Lower leg skin (tissue), 4 donors: ENCODE measurements around the gene PLPP7. TPM values are rescaled to one million over a fixed set of nuclear protein-coding genes. Genes with fewer than 3 reads are reported as not detected.
"Not testable (repeated sequence)": the region's sequence is repeated elsewhere in the genome, so short reads cannot be mapped to it uniquely, and the experiment has no call there.

Experiments used
- DNase-seq, 2 donors: peaks; one replicate each; pipeline ENCODE4 v3.0.0-alpha.2; 2019; ENCODE audit warnings: low spot score in 2 of 2
- H3K4me3 ChIP-seq: fragments of 200-600 bp; sonication (generic); 2 replicates; pipeline ENCODE4 v1.5.1; 2017; ENCODE audit warnings: mild to moderate bottlenecking, low read depth; ENCODE audit not compliant: poor library complexity, severe bottlenecking
- CTCF ChIP-seq, 3 donors: fragments of 450-650 bp; IDR thresholded peaks; one replicate each; pipeline ENCODE4 v1.5.1; 2016; ENCODE audit warnings: antibody characterized with exemption in 3 of 3, mild to moderate bottlenecking in 3 of 3, moderate library complexity in 2 of 3
- POLR2A ChIP-seq, 2 donors: fragments of 450-650 bp; IDR thresholded peaks; one replicate each; pipeline ENCODE4 v1.6.1; 2016 to 2017; ENCODE audit warnings: antibody characterized with exemption in 2 of 2, mild to moderate bottlenecking in 1 of 2, moderate library complexity in 1 of 2
- WGBS, 2 donors: methylation state at CpG; one replicate each; pipeline ENCODE4 v1.1.5; 2018; 5-methylcytosine and 5-hydroxymethylcytosine counted together
- intact Hi-C: fragments of 100-400 bp; cut with DNase I; formaldehyde crosslinking; loops from one replicate; pipeline ENCODE4 v1.15.0; 2023; ENCODE audit warnings: low total_unique reads
- total RNA-seq, 4 donors: library from RNA; depleted of rRNA; stranded (reverse); fragments of >200 nt; gene quantifications; one replicate each; pipeline ENCODE4 v1.1.0, GENCODE V29; 2016

PLPP7 gene
- total RNA-seq, 4 donors from 2014 or later: 0.27 to 2.6 (median 1.1) TPM; not detected in 1

GRCh38 chr9:131324736-131325679 lies 35.5 kb downstream of the PLPP7 start:
- no peak for DNase-seq
- no peak for TF ChIP-seq POLR2A (IDR thresholded peaks at IDR 0.05)
- no peak for TF ChIP-seq CTCF (IDR thresholded peaks at IDR 0.05)
- intact Hi-C loops: no loop called here
- H3K4me3 ChIP-seq: no peak overlapping the region
- 86 to 91% methylated on average over 21 of the region's 21 CpGs for WGBS, 2 donors

- intact Hi-C loops: no loop called here
- DNase-seq: no peak
- H3K4me3 ChIP-seq: no peak overlapping the region
- 53 to 69% methylated on average over 11 of the region's 11 CpGs for WGBS, 2 donors
- TF ChIP-seq CTCF (IDR thresholded peaks at IDR 0.05) (no peak), POLR2A (IDR thresholded peaks at IDR 0.05) (no peak)
Observed at GRCh38 chr9:131329241-131329641, 39.7 kb downstream of the PLPP7 start.

- no peak overlapping the region for H3K4me3 ChIP-seq
- DNase-seq: no peak
- intact Hi-C loops: loop anchor here (10.0 kb wide), 1 partner anchor 156 kb away; no protein-coding TSS in a partner anchor
- 76 to 80% methylated on average over 18 of the region's 18 CpGs for WGBS, 2 donors
- no peak for TF ChIP-seq POLR2A (IDR thresholded peaks at IDR 0.05)
- TF ChIP-seq CTCF (IDR thresholded peaks at IDR 0.05): no peak
Observed at GRCh38 chr9:131330814-131331600, 41.5 kb downstream of the PLPP7 start.

- not testable (repeated sequence) for H3K4me3 ChIP-seq, DNase-seq
- intact Hi-C loops: loop anchor here (10.0 kb wide), 1 partner anchor 157 kb away; no protein-coding TSS in a partner anchor
- 95 to 96% methylated on average over 2 of the region's 2 CpGs for WGBS, 2 donors
Observed at GRCh38 chr9:131331996-131332395, 42.5 kb downstream of the PLPP7 start.

- intact Hi-C loops: loop anchor here (10.0 kb wide), 1 partner anchor 159 kb away; no protein-coding TSS in a partner anchor
- DNase-seq: no peak
- 86 to 88% methylated on average over 15 of the region's 15 CpGs for WGBS, 2 donors
- H3K4me3 ChIP-seq: no peak overlapping the region
- TF ChIP-seq CTCF (IDR thresholded peaks at IDR 0.05) (no peak), POLR2A (IDR thresholded peaks at IDR 0.05) (no peak)
Observed at GRCh38 chr9:131333771-131334628, 44.5 kb downstream of the PLPP7 start.
